Hematopoietic multipotent progenitor cell treated with erythropoietin and hydrocortisone succinate and interleukin-3 and kit ligand, for 8 days (in vitro differentiated cells): ENCODE results near the gene NHS.
A peak's percentile ranks its signal among the peaks of the same experiment; 100 is the strongest.
"Not testable (repeated sequence)": the region's sequence is repeated elsewhere in the genome, so short reads cannot be mapped to it uniquely, and the experiment has no call there.

Source experiments
- DNase-seq: peaks from one replicate; pipeline ENCODE4 v3.0.0-alpha.2; 2015

NHS gene

GRCh38 chrX:17501746-17502145 is 126.7 kb downstream of the NHS start:
- no peak for DNase-seq

- not testable (repeated sequence) for DNase-seq
These were observed 131.4 kb downstream of the NHS start for GRCh38 chrX:17506352-17506751.

- DNase-seq: no peak
These were observed 136.6 kb downstream of the NHS start for GRCh38 chrX:17511556-17511955.

- no peak for DNase-seq
These were observed 144.4 kb downstream of the NHS start for GRCh38 chrX:17519358-17519757.

GRCh38 chrX:17520016-17520615 is 145.1 kb downstream of the NHS start:
- DNase-seq: no peak

- DNase-seq: no peak
These were observed 147.1 kb downstream of the NHS start for GRCh38 chrX:17521871-17522693.

- no peak for DNase-seq
These were observed 150.3 kb downstream of the NHS start for GRCh38 chrX:17525266-17525665.

GRCh38 chrX:17525762-17526555 is 151.0 kb downstream of the NHS start:
- DNase-seq: no peak

- no peak for DNase-seq
These were observed 152.2 kb downstream of the NHS start for GRCh38 chrX:17527135-17527701.

- no peak for DNase-seq
These were observed 152.9 kb downstream of the NHS start for GRCh38 chrX:17527922-17528321.

GRCh38 chrX:17529151-17529745 is 154.2 kb downstream of the NHS start:
- no peak for DNase-seq

GRCh38 chrX:17531500-17531899 is 156.5 kb downstream of the NHS start:
- DNase-seq: no peak

- DNase-seq: peak; percentile 23
These were observed 160.2 kb downstream of the NHS start for GRCh38 chrX:17535229-17535628.

- no peak for DNase-seq
These were observed 162.8 kb downstream of the NHS start for GRCh38 chrX:17537723-17538243.

- DNase-seq: no peak
These were observed 167.1 kb downstream of the NHS start for GRCh38 chrX:17542123-17542522.

- no peak for DNase-seq
These were observed 169.8 kb downstream of the NHS start for GRCh38 chrX:17544821-17545220.

GRCh38 chrX:17546356-17546755 is 171.4 kb downstream of the NHS start:
- DNase-seq: no peak

GRCh38 chrX:17547658-17548057 is 172.7 kb downstream of the NHS start:
- peak; percentile 26 for DNase-seq

GRCh38 chrX:17549107-17549651 is 174.2 kb downstream of the NHS start:
- DNase-seq: no peak

GRCh38 chrX:17550011-17550410 is 175.0 kb downstream of the NHS start:
- no peak for DNase-seq

- no peak for DNase-seq
These were observed 177.1 kb downstream of the NHS start for GRCh38 chrX:17552044-17552650.

GRCh38 chrX:17553469-17553868 is 178.5 kb downstream of the NHS start:
- DNase-seq: no peak
